Endodermal cell (in vitro differentiated cells): ENCODE measurements around the gene FAM193A. TPM values are rescaled to one million over a fixed set of nuclear protein-coding genes. Genes with fewer than 3 reads are reported as not detected.

Experiments used
- DNase-seq: peaks from one replicate; pipeline ENCODE4 v3.0.0-alpha.2; 2017
- H3K27ac ChIP-seq: 2 replicates; pipeline ENCODE4 v1.5.1; 2013; ENCODE audit warnings: mild to moderate bottlenecking, low read depth, low read length, moderate library complexity
- H3K27me3 ChIP-seq: 2 replicates; pipeline ENCODE4 v1.6.1; 2013; ENCODE audit warnings: mild to moderate bottlenecking, low read length, moderate library complexity; ENCODE audit not compliant: insufficient read depth, control insufficient read depth, poor library complexity, severe bottlenecking
- H3K36me3 ChIP-seq: 2 replicates; pipeline ENCODE4 v1.7.0; 2013; ENCODE audit warnings: mild to moderate bottlenecking, low read length, moderate library complexity; ENCODE audit not compliant: control insufficient read depth, insufficient read depth
- H3K4me1 ChIP-seq: one replicate; pipeline ENCODE4 v1.7.0; 2013; ENCODE audit warnings: low read length; ENCODE audit not compliant: control insufficient read depth, insufficient read depth
- H3K4me3 ChIP-seq: 2 replicates; pipeline ENCODE4 v1.5.1; 2013; ENCODE audit warnings: mild to moderate bottlenecking, low read length, moderate library complexity
- H3K9ac ChIP-seq: 2 replicates; pipeline ENCODE4 v1.6.1; 2013; ENCODE audit warnings: mild to moderate bottlenecking, low read length, moderate library complexity; ENCODE audit not compliant: poor library complexity, severe bottlenecking; ENCODE audit errors: extremely low read depth
- H3K9me3 ChIP-seq: 2 replicates; pipeline ENCODE4 v1.6.1; 2013; ENCODE audit warnings: mild to moderate bottlenecking, low read length, moderate library complexity; ENCODE audit not compliant: control insufficient read depth
- H3K27ac Mint-ChIP-seq: 2 replicates; pipeline ENCODE4 v1.8.0; 2020; ENCODE audit warnings: mixed read lengths
- H3K27me3 Mint-ChIP-seq: 2 replicates; pipeline ENCODE4 v1.8.0; 2021; ENCODE audit warnings: mild to moderate bottlenecking, mixed read lengths; ENCODE audit not compliant: insufficient read depth
- H3K36me3 Mint-ChIP-seq: 2 replicates; pipeline ENCODE4 v1.8.0; 2020; ENCODE audit warnings: low read depth, mixed read lengths
- H3K4me1 Mint-ChIP-seq: 2 replicates; pipeline ENCODE4 v1.8.0; 2020; ENCODE audit warnings: mixed read lengths
- H3K4me3 Mint-ChIP-seq: 2 replicates; pipeline ENCODE4 v1.8.0; 2020; ENCODE audit warnings: mild to moderate bottlenecking, moderate library complexity, mixed read lengths
- H3K9me3 Mint-ChIP-seq: 2 replicates; pipeline ENCODE4 v1.8.0; 2020; ENCODE audit warnings: mild to moderate bottlenecking, mixed read lengths
- CTCF ChIP-seq: fragments of 200-600 bp; sonication (generic); conservative IDR thresholded peaks from 2 replicates; pipeline ENCODE4 v1.5.0; 2021; ENCODE audit warnings: antibody characterized with exemption, mild to moderate bottlenecking
- WGBS, 2 experiments: methylation state at CpG; one replicate each; pipeline versions ENCODE4 v1.1.5 to v1.1.7; 2013; ENCODE audit warnings: missing lambda C conversion rate in 2 of 2, mixed read lengths in 1 of 2; ENCODE audit not compliant: insufficient coverage in 1 of 2, insufficient read length in 1 of 2; 5-methylcytosine and 5-hydroxymethylcytosine counted together
- total RNA-seq, 2 donors: library from RNA; stranded (reverse); fragmentation: NEBNext Ultra II Directional in 1 of 2; extraction: Animal tissue kit (Norgen Biotek cat#: 25700) in 1 of 2; gene quantifications; 2 replicates in 1 of 2; 3 replicates in 1 of 2; pipeline ENCODE4 v1.2.1, GENCODE V29; 2021

FAM193A gene
- total RNA-seq, 2 donors from 2014 or later = 32.1 to 39.0 TPM

DNA sequence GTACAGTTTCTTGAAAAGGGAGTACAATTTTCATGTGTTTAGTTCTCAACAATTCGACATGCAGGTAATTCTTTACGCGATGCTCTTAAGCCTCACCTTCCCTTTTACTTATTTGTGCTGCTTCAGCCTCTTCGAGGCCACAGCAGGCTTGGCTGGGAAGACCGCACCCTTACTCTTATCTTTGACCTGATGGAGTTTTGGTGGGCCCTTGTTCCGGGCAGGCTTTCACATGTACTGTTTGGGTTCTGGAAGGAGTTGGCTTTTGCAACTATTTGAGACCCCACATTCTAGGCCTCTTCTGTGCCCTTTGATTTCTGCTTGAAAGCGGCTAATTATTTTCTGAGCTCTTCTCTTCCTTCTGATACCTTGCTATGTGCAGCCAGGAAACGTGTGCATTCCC lies 60.2 kb downstream of the FAM193A start:
- H3K27ac ChIP-seq = peak overlapping the region; percentile 77
- no peaks in the 10 kb centered on the region for H3K9me3 ChIP-seq
- peaks cover 19% of the 10 kb centered on the region for H3K4me1 ChIP-seq
- no peak for DNase-seq
- H3K4me3 Mint-ChIP-seq = no peak overlapping the region
- H3K27me3 ChIP-seq = no peaks in the 10 kb centered on the region
- no peaks in the 10 kb centered on the region for H3K27me3 Mint-ChIP-seq
- H3K36me3 ChIP-seq = peaks cover 36% of the 10 kb centered on the region
- WGBS, 2 experiments = 85 to 89% methylated on average over 7 to 8 of the region's 8 CpGs
- peak overlapping the region; percentile 79 for H3K27ac Mint-ChIP-seq
- H3K4me1 Mint-ChIP-seq = peaks cover 60% of the 10 kb centered on the region
- no peak for TF ChIP-seq CTCF
- H3K4me3 ChIP-seq = no peak overlapping the region
- no peaks in the 10 kb centered on the region for H3K9me3 Mint-ChIP-seq
- H3K9ac ChIP-seq = no peak overlapping the region
- peaks cover 18% of the 10 kb centered on the region for H3K36me3 Mint-ChIP-seq

DNA sequence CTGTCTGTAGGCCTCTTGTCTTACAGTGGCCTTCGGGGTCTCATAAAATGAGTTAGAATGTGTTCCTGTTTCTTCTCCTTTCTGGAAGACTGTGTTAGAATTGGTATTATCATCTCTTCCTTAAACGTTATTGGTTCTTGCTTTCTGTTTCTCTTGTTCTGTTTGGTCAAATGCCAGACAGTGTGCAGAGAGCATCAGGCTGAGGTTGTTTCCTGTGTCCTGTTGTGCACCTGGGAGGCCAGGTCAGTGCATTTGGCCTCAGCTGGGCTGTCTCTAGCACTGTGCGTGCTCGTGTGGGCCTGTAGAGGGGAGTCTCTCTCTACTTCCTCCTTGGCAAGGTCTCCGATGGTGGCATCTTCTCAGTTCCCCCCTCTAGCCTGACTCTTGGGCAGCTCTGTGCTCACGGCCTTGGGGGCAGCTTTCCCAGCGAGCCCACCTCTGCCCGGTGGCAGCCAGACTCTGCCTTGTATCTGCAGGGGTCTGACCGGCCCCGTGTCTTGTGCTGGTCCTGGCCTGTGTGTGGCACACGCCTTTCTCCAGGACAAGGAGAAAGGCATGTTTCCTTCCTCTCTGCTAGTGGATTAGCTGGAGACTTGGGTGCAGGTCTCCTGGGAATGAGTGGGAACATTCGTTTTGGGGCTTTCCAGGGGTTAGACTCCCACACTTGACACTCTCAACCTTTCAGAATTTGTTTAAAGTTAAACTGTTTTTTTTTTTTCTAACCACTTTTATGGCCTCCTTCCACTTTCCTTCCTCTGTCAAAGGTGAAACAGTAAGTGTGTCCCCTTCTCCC lies 62.3 kb downstream of the FAM193A start:
- peak; percentile 49 for TF ChIP-seq CTCF
- Mint-ChIP-seq H3K36me3 (peaks cover 29% of the 10 kb centered on the region), H3K9me3 (no peaks in the 10 kb centered on the region), H3K4me3 (no peak overlapping the region), H3K27me3 (no peaks in the 10 kb centered on the region), H3K27ac (peak overlapping the region; percentile 84), H3K4me1 (peaks cover 45% of the 10 kb centered on the region)
- Histone ChIP-seq H3K9me3 (no peaks in the 10 kb centered on the region), H3K4me1 (peaks cover 12% of the 10 kb centered on the region), H3K36me3 (peaks cover 42% of the 10 kb centered on the region), H3K4me3 (no peak overlapping the region), H3K27ac (no peak overlapping the region), H3K27me3 (no peaks in the 10 kb centered on the region), H3K9ac (peak overlapping the region; percentile 11)
- DNase-seq = peak; percentile 61
- 88 to 91% methylated on average over 8 to 12 of the region's 12 CpGs for WGBS, 2 experiments

GRCh38 chr4:2599304-2599654 lies 62.8 kb downstream of the FAM193A start:
- no peak overlapping the region for H3K27ac ChIP-seq
- H3K4me1 ChIP-seq = peaks cover 8% of the 10 kb centered on the region
- peaks cover 40% of the 10 kb centered on the region for H3K4me1 Mint-ChIP-seq
- peaks cover 33% of the 10 kb centered on the region for H3K36me3 Mint-ChIP-seq
- DNase-seq = no peak
- no peak overlapping the region for H3K4me3 ChIP-seq
- no peak overlapping the region for H3K9ac ChIP-seq
- peak overlapping the region; percentile 84 for H3K27ac Mint-ChIP-seq
- H3K27me3 ChIP-seq = no peaks in the 10 kb centered on the region
- H3K4me3 Mint-ChIP-seq = no peak overlapping the region
- WGBS, 2 experiments = 93 to 98% methylated on average over 4 to 6 of the region's 6 CpGs
- H3K36me3 ChIP-seq = peaks cover 42% of the 10 kb centered on the region
- H3K9me3 ChIP-seq = no peaks in the 10 kb centered on the region
- TF ChIP-seq CTCF = no peak
- H3K27me3 Mint-ChIP-seq = no peaks in the 10 kb centered on the region
- H3K9me3 Mint-ChIP-seq = no peaks in the 10 kb centered on the region
